Spleen (tissue), 7 donors: ENCODE measurements around the gene ZC3H18.

ENCODE experiments used
- CTCF ChIP-seq, 11 experiments: fragments of 200-600 bp in 7 of 11; fragments of 450-650 bp in 4 of 11; sonication (generic) in 4 of 11; IDR thresholded peaks in 8 of 11; conservative IDR thresholded peaks in 3 of 11; 1 replicate in 7 of 11; 2 replicates in 4 of 11; pipeline versions ENCODE4 v1.4.0 to v1.8.0; 2016 to 2021; ENCODE audit warnings: antibody characterized with exemption in 11 of 11, inconsistent platforms in 4 of 11, mild to moderate bottlenecking in 1 of 11
- POLR2A ChIP-seq, 3 donors: fragments of 450-650 bp; IDR thresholded peaks; one replicate each; pipeline ENCODE4 v1.5.1; 2017; ENCODE audit warnings: antibody characterized with exemption in 3 of 3, mild to moderate bottlenecking in 1 of 3
- POLR2AphosphoS5 ChIP-seq, 3 donors: sonication (generic); formaldehyde crosslinking; IDR thresholded peaks; one replicate each; pipeline ENCODE4 v1.5.1; 2017; ENCODE audit warnings: antibody characterized with exemption in 3 of 3
- donor health status: DM: no; HTN: no; CAD: no; lungs with moderate emphysema.
- donor health status: DM: no; HTN: no; CAD: no.
- donor health status: DM: no; HTN: no; CAD: no.

- TF ChIP-seq POLR2A (IDR thresholded peaks at IDR 0.05), result no peak
- no peak for TF ChIP-seq CTCF (IDR thresholded peaks at IDR 0.05 in 8 of 11, conservative IDR thresholded peaks at IDR 0.05 in 3 of 11)
- TF ChIP-seq POLR2AphosphoS5 (IDR thresholded peaks at IDR 0.05), result no peak
Observed at GRCh38 chr16:88630433-88630832, 60.2 kb downstream of the ZC3H18 start.
